PFSK-1 (cell line): ENCODE measurements around the gene NDUFA13.

Experiments
- TAF1 ChIP-seq: IDR thresholded peaks from 2 replicates; pipeline ENCODE4 v1.6.1; 2012; ENCODE audit warnings: low read length, control low read depth, borderline replicate concordance; ENCODE audit not compliant: insufficient read depth
- TF ChIP-seq, protein P1 (sequence below), 2 experiments: IDR thresholded peaks; 2 replicates each; pipeline versions ENCODE4 v1.6.1 to v1.8.0; 2011 to 2012; ENCODE audit warnings: low read depth in 2 of 2, low read length in 2 of 2, control low read depth in 1 of 2, inconsistent platforms in 1 of 2, mild to moderate bottlenecking in 1 of 2, moderate library complexity in 1 of 2; ENCODE audit not compliant: insufficient read depth in 1 of 2

DNA sequence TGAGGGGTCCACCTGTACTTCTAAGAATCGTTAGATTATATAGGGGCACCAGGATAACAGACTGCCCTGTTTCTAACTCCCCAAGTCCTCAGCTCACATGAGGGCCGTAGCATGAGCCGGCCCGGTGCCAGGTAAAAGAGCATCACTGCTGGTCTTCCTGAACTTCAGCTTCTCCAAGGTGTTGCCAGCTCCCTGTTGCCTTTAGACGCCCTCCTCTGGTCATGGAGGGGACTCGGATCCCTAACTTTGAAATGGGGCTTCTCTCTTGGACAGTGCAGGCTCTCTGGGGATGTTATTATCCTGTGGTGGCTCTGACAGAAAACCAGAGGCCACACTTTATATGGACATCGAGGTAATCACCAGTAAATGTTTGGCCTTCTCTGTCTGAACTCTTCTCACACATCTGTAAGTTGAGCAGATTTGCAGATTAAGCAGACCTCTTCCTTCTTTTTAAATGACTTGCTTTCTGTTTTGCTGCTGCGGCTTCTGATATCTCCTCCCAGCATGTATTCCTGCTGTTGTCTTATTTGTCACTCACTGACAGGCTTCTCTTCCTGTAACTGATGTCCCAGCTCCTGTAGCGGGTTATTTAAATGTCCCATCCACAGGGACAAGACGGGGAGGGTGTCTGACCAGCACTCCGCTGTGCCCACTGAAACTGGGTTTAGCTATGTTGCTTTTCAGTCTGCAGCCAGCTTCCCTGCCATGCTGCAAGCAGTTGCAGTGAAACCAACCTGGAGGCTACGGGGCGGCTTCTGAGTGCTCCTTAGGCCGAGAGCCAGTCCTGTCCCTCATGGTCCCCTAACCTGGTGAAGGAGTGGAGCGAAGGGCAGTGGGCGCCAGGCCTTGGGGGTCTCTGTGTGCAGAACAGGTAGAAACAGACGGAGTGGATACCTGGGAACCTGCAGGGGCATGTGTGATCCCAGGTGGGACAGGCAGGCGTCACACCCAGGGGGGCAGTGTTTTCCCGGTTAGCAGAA lies 39.9 kb upstream of the NDUFA13 start:
- TF ChIP-seq, protein P1, sequence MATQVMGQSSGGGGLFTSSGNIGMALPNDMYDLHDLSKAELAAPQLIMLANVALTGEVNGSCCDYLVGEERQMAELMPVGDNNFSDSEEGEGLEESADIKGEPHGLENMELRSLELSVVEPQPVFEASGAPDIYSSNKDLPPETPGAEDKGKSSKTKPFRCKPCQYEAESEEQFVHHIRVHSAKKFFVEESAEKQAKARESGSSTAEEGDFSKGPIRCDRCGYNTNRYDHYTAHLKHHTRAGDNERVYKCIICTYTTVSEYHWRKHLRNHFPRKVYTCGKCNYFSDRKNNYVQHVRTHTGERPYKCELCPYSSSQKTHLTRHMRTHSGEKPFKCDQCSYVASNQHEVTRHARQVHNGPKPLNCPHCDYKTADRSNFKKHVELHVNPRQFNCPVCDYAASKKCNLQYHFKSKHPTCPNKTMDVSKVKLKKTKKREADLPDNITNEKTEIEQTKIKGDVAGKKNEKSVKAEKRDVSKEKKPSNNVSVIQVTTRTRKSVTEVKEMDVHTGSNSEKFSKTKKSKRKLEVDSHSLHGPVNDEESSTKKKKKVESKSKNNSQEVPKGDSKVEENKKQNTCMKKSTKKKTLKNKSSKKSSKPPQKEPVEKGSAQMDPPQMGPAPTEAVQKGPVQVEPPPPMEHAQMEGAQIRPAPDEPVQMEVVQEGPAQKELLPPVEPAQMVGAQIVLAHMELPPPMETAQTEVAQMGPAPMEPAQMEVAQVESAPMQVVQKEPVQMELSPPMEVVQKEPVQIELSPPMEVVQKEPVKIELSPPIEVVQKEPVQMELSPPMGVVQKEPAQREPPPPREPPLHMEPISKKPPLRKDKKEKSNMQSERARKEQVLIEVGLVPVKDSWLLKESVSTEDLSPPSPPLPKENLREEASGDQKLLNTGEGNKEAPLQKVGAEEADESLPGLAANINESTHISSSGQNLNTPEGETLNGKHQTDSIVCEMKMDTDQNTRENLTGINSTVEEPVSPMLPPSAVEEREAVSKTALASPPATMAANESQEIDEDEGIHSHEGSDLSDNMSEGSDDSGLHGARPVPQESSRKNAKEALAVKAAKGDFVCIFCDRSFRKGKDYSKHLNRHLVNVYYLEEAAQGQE (IDR thresholded peaks at IDR 0.05; ENCODE audit: insufficient read depth in 1 of 2, low read depth in 2 of 2, low read length in 2 of 2): no peak
- no peak for TF ChIP-seq TAF1
